IMR-90 (cell line): Measurements from ENCODE around the gene TMEM43. TPM values are rescaled to one million over a fixed set of nuclear protein-coding genes. Genes with fewer than 3 reads are reported as not detected.

Experiments used
- ATAC-seq: fragments of 200-7000 bp; cut with Tn5 transposase; 2 replicates; pipeline ENCODE4 v1.9.1; 2020; ENCODE audit warnings: low read depth, mild to moderate bottlenecking, moderate library complexity
- BruUV-seq: library from RNA; stranded (reverse); fragments of 400-500 nt; replicated peaks from 2 replicates; lab custom pipeline; 2021; lab: Mats Ljungman, UMichigan
- CTCF ChIA-PET: fragments of 300-600 bp; formaldehyde crosslinking; extraction: SDS; loops from one replicate; lab custom pipeline; 2021; ENCODE audit warnings: antibody characterized with exemption; lab: Yijun Ruan, JAX
- POLR2A ChIA-PET: fragments of 300-600 bp; sonication (Branson Sonifier 250); formaldehyde crosslinking; loops from one replicate; lab custom pipeline; 2022; ENCODE audit warnings: antibody characterized with exemption; ENCODE audit not compliant: unreplicated experiment; lab: Charles Lee
- DNase-seq: peaks from one replicate; pipeline ENCODE4 v3.0.0; 2013
- H2AFZ ChIP-seq: replicated peaks from 2 replicates; pipeline ENCODE3; 2013; ENCODE audit warnings: low read length, mild to moderate bottlenecking; ENCODE audit not compliant: poor library complexity
- H2AK5ac ChIP-seq: 2 replicates; pipeline ENCODE4 v1.6.1; 2013; ENCODE audit warnings: low read depth, low read length, inconsistent platforms
- H2AK9ac ChIP-seq: replicated peaks from 2 replicates; pipeline ENCODE3; 2013; ENCODE audit warnings: mild to moderate bottlenecking, low read depth, low read length, moderate library complexity; ENCODE audit not compliant: poor library complexity
- H2BK120ac ChIP-seq: 2 replicates; pipeline ENCODE4 v1.6.1; 2013; ENCODE audit warnings: low read depth, low read length, inconsistent platforms
- H2BK15ac ChIP-seq: 3 replicates; pipeline ENCODE4 v1.6.1; 2013; ENCODE audit warnings: low read depth, low read length, inconsistent platforms
- H2BK20ac ChIP-seq: 2 replicates; pipeline ENCODE4 v1.6.1; 2013; ENCODE audit warnings: low read depth, mild to moderate bottlenecking, inconsistent platforms, low read length, moderate library complexity
- H2BK5ac ChIP-seq: 2 replicates; pipeline ENCODE4 v1.6.1; 2013; ENCODE audit warnings: mild to moderate bottlenecking, low read depth, low read length, inconsistent platforms; ENCODE audit not compliant: poor library complexity, severe bottlenecking
- H3K14ac ChIP-seq: replicated peaks from 2 replicates; pipeline ENCODE4 v1.6.1; 2013; ENCODE audit warnings: low read depth, low read length, inconsistent platforms
- H3K18ac ChIP-seq: 2 replicates; pipeline ENCODE4 v1.6.1; 2013; ENCODE audit warnings: low read depth, low read length, control low read depth
- H3K23ac ChIP-seq: 2 replicates; pipeline ENCODE4 v1.6.1; 2013; ENCODE audit warnings: low read depth, low read length, inconsistent platforms
- H3K27ac ChIP-seq: 2 replicates; pipeline ENCODE4 v1.5.1; 2013; ENCODE audit warnings: mild to moderate bottlenecking, control low read depth, low read length; ENCODE audit not compliant: insufficient read depth
- H3K27me3 ChIP-seq: 2 replicates; pipeline ENCODE4 v1.6.1; 2013; ENCODE audit warnings: low read length; ENCODE audit not compliant: control insufficient read depth, insufficient read depth
- H3K36me3 ChIP-seq: 2 replicates; pipeline ENCODE4 v1.6.1; 2013; ENCODE audit warnings: low read length, mixed read lengths; ENCODE audit not compliant: control insufficient read depth, insufficient read depth
- H3K4ac ChIP-seq: 2 replicates; pipeline ENCODE4 v1.6.1; 2013; ENCODE audit warnings: low read depth, low read length, inconsistent platforms
- H3K4me1 ChIP-seq: 2 replicates; pipeline ENCODE4 v1.6.1; 2013; ENCODE audit warnings: low read length, mixed read lengths; ENCODE audit not compliant: control insufficient read depth, insufficient read depth
- H3K4me2 ChIP-seq: 2 replicates; pipeline ENCODE4 v1.6.1; 2013; ENCODE audit warnings: low read depth, mild to moderate bottlenecking, control low read depth, low read length, moderate library complexity
- H3K4me3 ChIP-seq: 2 replicates; pipeline ENCODE4 v1.5.1; 2013; ENCODE audit warnings: low read depth, mild to moderate bottlenecking, control low read depth, low read length, moderate library complexity; ENCODE audit not compliant: insufficient read depth
- H3K56ac ChIP-seq: 2 replicates; pipeline ENCODE4 v1.6.1; 2013; ENCODE audit warnings: low read length, inconsistent platforms; ENCODE audit not compliant: insufficient read depth; ENCODE audit errors: extremely low read depth
- H3K79me1 ChIP-seq, 2 experiments: 2 replicates each; pipeline ENCODE4 v1.6.1; 2013; ENCODE audit warnings: low read length in 2 of 2, inconsistent platforms in 1 of 2, low read depth in 1 of 2
- H3K9ac ChIP-seq: 2 replicates; pipeline ENCODE4 v1.6.1; 2013; ENCODE audit warnings: low read depth, low read length, control low read depth
- H3K9me1 ChIP-seq: 2 replicates; pipeline ENCODE4 v1.6.1; 2013; ENCODE audit warnings: low read length, inconsistent platforms; ENCODE audit not compliant: insufficient read depth
- H3K9me3 ChIP-seq: 2 replicates; pipeline ENCODE4 v1.6.1; 2013; ENCODE audit warnings: low read length; ENCODE audit not compliant: control insufficient read depth, insufficient read depth
- H4K20me1 ChIP-seq: 2 replicates; pipeline ENCODE4 v1.6.1; 2013; ENCODE audit warnings: low read length, inconsistent platforms; ENCODE audit not compliant: insufficient read depth
- H4K5ac ChIP-seq: 2 replicates; pipeline ENCODE4 v1.6.1; 2013; ENCODE audit warnings: mild to moderate bottlenecking, low read depth, low read length, control low read depth
- H4K8ac ChIP-seq, 2 experiments: 2 replicates each; pipeline ENCODE4 v1.6.1; 2013; ENCODE audit warnings: low read depth in 2 of 2, low read length in 2 of 2, control low read depth in 1 of 2, inconsistent platforms in 1 of 2
- H4K91ac ChIP-seq: 2 replicates; pipeline ENCODE4 v1.6.1; 2013; ENCODE audit warnings: low read depth, low read length, inconsistent platforms; ENCODE audit not compliant: insufficient read depth
- BHLHE40 ChIP-seq: fragments of 150-350 bp; IDR thresholded peaks from 2 replicates; pipeline ENCODE4 v1.6.1; 2016; ENCODE audit warnings: mild to moderate bottlenecking, low read depth, low read length
- CEBPB ChIP-seq: IDR thresholded peaks from 2 replicates; pipeline ENCODE4 v1.6.1; 2012; ENCODE audit warnings: low read depth, low read length, improper control_type of control experiment
- CHD1 ChIP-seq: IDR thresholded peaks from 2 replicates; pipeline ENCODE4 v1.6.1; 2012; ENCODE audit warnings: low read depth, low read length, improper control_type of control experiment
- FOS ChIP-seq: fragments of 150-350 bp; IDR thresholded peaks from 2 replicates; pipeline ENCODE4 v1.6.1; 2016; ENCODE audit warnings: low read depth, low read length
- MAFK ChIP-seq: IDR thresholded peaks from 2 replicates; pipeline ENCODE4 v1.6.1; 2012; ENCODE audit warnings: low read depth, low read length, improper control_type of control experiment
- MAZ ChIP-seq: IDR thresholded peaks from 2 replicates; pipeline ENCODE4 v1.6.1; 2012; ENCODE audit warnings: low read depth, mild to moderate bottlenecking, low read length, improper control_type of control experiment, moderate library complexity, borderline replicate concordance
- MXI1 ChIP-seq: IDR thresholded peaks from 2 replicates; pipeline ENCODE4 v1.6.1; 2012; ENCODE audit warnings: low read depth, mild to moderate bottlenecking, low read length, moderate library complexity, borderline replicate concordance
- NFE2L2 ChIP-seq: fragments of 150-350 bp; IDR thresholded peaks from 2 replicates; pipeline ENCODE4 v1.6.1; 2016; ENCODE audit warnings: low read depth, mild to moderate bottlenecking, low read length
- POLR2A ChIP-seq: IDR thresholded peaks from 2 replicates; pipeline ENCODE4 v1.6.1; 2012; ENCODE audit warnings: mild to moderate bottlenecking, low read depth, low read length
- RAD21 ChIP-seq: IDR thresholded peaks from 2 replicates; pipeline ENCODE4 v1.6.1; 2012; ENCODE audit warnings: low read length, improper control_type of control experiment
- RCOR1 ChIP-seq: IDR thresholded peaks from 2 replicates; pipeline ENCODE4 v1.6.1; 2012; ENCODE audit warnings: mild to moderate bottlenecking, low read length, improper control_type of control experiment; ENCODE audit not compliant: insufficient replicate concordance
- RFX5 ChIP-seq: IDR thresholded peaks from 2 replicates; pipeline ENCODE4 v1.8.0; 2012; ENCODE audit warnings: low read depth, mild to moderate bottlenecking, low read length, moderate library complexity
- SMC3 ChIP-seq: fragments of 150-350 bp; IDR thresholded peaks from 2 replicates; pipeline ENCODE4 v1.6.1; 2016; ENCODE audit warnings: low read depth, mild to moderate bottlenecking, antibody characterized with exemption, low read length, moderate library complexity
- WGBS, 2 experiments: methylation state at CpG; one replicate each; pipeline versions ENCODE4 v1.1.5 to v1.1.7; 2013; ENCODE audit warnings: missing lambda C conversion rate in 2 of 2; ENCODE audit not compliant: insufficient read length in 1 of 2; ENCODE audit errors: extremely low coverage in 2 of 2; 5-methylcytosine and 5-hydroxymethylcytosine counted together
- dilution Hi-C: fragments of 300-500 bp; cut with HindIII; formaldehyde crosslinking; loops from one replicate; pipeline ENCODE4 v1.14.3; 2018; ENCODE audit warnings: low sequenced_read_pairs; ENCODE audit not compliant: unreplicated experiment
- in situ Hi-C: fragments of 300-500 bp; cut with MboI; formaldehyde crosslinking; loops from 3 replicates; pipeline ENCODE4 v1.14.3; 2019; ENCODE audit warnings: low sequenced_read_pairs, inconsistent platforms, mixed read lengths
- intact Hi-C: fragments of 100-400 bp; cut with micrococcal nuclease; formaldehyde crosslinking; loops from 2 replicates; pipeline ENCODE4 v1.10.0; 2022
- polyA plus RNA-seq, 3 experiments: library from polyadenylated mRNA; depleted of rRNA; stranded (reverse); fragments of >200 nt; gene quantifications; 2 replicates each; pipeline ENCODE4 v1.2.3, GENCODE V29; 2012; ENCODE audit warnings: low replicate concordance in 1 of 3
- total RNA-seq: library from RNA; depleted of rRNA; stranded (reverse); fragments of >200 nt; gene quantifications from 2 replicates; pipeline ENCODE4 v1.2.3, GENCODE V29; 2012
- TF ChIP-seq, protein P1 (sequence below): fragments of 150-350 bp; IDR thresholded peaks from 2 replicates; pipeline ENCODE4 v1.6.1; 2016; ENCODE audit warnings: low read depth, mild to moderate bottlenecking, low read length, moderate library complexity, borderline replicate concordance
- TF ChIP-seq, protein P2 (sequence below): conservative IDR thresholded peaks from 2 replicates; pipeline ENCODE4 v1.5.1; 2012; ENCODE audit warnings: mild to moderate bottlenecking, low read depth, low read length, improper control_type of control experiment

The TMEM43 gene
- total and polyA plus RNA-seq, 2 of the 4 experiments (the other 2 are of a cell fraction): 109 to 114 TPM

DNA sequence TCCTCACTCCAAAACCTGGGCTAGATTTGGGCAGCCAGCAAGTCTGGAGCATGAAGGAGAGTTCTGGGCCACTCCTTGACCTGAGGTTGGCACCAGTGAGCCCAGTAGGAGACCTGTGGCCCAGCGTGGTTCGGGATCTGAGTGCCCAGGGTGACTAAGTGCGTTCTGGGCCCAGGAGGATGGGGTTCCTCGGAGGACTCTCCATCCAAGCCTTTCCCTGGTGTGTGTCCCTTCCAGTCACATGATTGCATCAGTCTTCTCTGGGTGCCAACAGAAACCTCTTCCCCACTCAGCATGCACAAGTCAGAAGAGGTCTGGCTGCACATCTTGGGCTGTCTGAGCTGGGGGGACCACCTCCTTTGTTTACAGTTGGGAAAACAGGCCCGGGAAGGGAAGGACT is 14.9 kb downstream of the TMEM43 start:
- CTCF ChIA-PET: no interaction called here
- H3K23ac ChIP-seq: no peak overlapping the region
- no peak overlapping the region for H3K4ac ChIP-seq
- in situ Hi-C loops: loop anchor here (25.0 kb wide), 1 partner anchor 102 kb away; no protein-coding TSS in a partner anchor
- no peak overlapping the region for H2BK15ac ChIP-seq
- H3K18ac ChIP-seq: no peak overlapping the region
- H3K14ac ChIP-seq: no peak overlapping the region
- no peak overlapping the region for H2AFZ ChIP-seq
- H3K9ac ChIP-seq: no peak overlapping the region
- H4K91ac ChIP-seq: no peak overlapping the region
- peaks cover 7% of the 10 kb centered on the region for H4K20me1 ChIP-seq
- peaks cover 14% of the 10 kb centered on the region for H3K9me1 ChIP-seq
- intact Hi-C loops: no loop called here
- WGBS, 2 experiments: 29% methylated on average over 1 of the region's 5 CpGs; no CpG with 5 or more reads in 1 of the 2 experiments
- H3K4me1 ChIP-seq: peaks cover 17% of the 10 kb centered on the region
- no peak overlapping the region for H3K27ac ChIP-seq
- H2BK120ac ChIP-seq: no peak overlapping the region
- no peak for ATAC-seq
- peaks cover 58% of the 10 kb centered on the region for H3K36me3 ChIP-seq
- no peak overlapping the region for H3K4me3 ChIP-seq
- no TSS peak for BruUV-seq
- H2AK5ac ChIP-seq: no peak overlapping the region
- H3K56ac ChIP-seq: no peak overlapping the region
- no peak overlapping the region for H3K4me2 ChIP-seq
- H3K79me1 ChIP-seq: peaks cover 2 to 13% of the 10 kb centered on the region in 2 experiments; a peak in 2 of 4 replicates
- dilution Hi-C loops: no loop called here
- no peak overlapping the region for H2BK5ac ChIP-seq
- TF ChIP-seq, protein P1, sequence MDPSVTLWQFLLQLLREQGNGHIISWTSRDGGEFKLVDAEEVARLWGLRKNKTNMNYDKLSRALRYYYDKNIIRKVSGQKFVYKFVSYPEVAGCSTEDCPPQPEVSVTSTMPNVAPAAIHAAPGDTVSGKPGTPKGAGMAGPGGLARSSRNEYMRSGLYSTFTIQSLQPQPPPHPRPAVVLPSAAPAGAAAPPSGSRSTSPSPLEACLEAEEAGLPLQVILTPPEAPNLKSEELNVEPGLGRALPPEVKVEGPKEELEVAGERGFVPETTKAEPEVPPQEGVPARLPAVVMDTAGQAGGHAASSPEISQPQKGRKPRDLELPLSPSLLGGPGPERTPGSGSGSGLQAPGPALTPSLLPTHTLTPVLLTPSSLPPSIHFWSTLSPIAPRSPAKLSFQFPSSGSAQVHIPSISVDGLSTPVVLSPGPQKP: no peak
- no peak for TF ChIP-seq SMC3
- no peak for TF ChIP-seq RAD21
- TF ChIP-seq MXI1: no peak
- TF ChIP-seq RCOR1: no peak
- no peak for TF ChIP-seq MAZ
- no peak for TF ChIP-seq CHD1
- no peak for TF ChIP-seq RFX5
- TF ChIP-seq CEBPB: no peak
- TF ChIP-seq NFE2L2: no peak
- TF ChIP-seq BHLHE40: no peak
- TF ChIP-seq FOS: no peak
- TF ChIP-seq MAFK: no peak
- TF ChIP-seq POLR2A: no peak
- TF ChIP-seq, protein P2, sequence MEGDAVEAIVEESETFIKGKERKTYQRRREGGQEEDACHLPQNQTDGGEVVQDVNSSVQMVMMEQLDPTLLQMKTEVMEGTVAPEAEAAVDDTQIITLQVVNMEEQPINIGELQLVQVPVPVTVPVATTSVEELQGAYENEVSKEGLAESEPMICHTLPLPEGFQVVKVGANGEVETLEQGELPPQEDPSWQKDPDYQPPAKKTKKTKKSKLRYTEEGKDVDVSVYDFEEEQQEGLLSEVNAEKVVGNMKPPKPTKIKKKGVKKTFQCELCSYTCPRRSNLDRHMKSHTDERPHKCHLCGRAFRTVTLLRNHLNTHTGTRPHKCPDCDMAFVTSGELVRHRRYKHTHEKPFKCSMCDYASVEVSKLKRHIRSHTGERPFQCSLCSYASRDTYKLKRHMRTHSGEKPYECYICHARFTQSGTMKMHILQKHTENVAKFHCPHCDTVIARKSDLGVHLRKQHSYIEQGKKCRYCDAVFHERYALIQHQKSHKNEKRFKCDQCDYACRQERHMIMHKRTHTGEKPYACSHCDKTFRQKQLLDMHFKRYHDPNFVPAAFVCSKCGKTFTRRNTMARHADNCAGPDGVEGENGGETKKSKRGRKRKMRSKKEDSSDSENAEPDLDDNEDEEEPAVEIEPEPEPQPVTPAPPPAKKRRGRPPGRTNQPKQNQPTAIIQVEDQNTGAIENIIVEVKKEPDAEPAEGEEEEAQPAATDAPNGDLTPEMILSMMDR: no peak
- POLR2A ChIA-PET: interaction anchor here (1.2 kb wide), 1 partner anchor 39 kb away, joined by 4 read pairs; the partner anchor contains the start of gene LSM3
- no peak overlapping the region for H4K5ac ChIP-seq
- H3K27me3 ChIP-seq: no peaks in the 10 kb centered on the region
- H3K9me3 ChIP-seq: no peaks in the 10 kb centered on the region
- H2AK9ac ChIP-seq: peak overlapping the region; percentile 8
- H4K8ac ChIP-seq: no peak overlapping the region
- DNase-seq: no peak
- H2BK20ac ChIP-seq: no peak overlapping the region
